ENCODE data around the gene CCL17. TPM values are rescaled to one million over a fixed set of nuclear protein-coding genes. Genes with fewer than 3 reads are reported as not detected.

The CCL17 gene
- total and polyA plus RNA-seq, 2 of the 4 experiments (the other 2 are of a cell fraction) = not detected

- H2AFZ ChIP-seq (replicated peaks; ENCODE audit: low read length, poor library complexity) = no peak overlapping the region
- intact Hi-C loops (cut with micrococcal nuclease) = no loop called here
Observed at GRCh38 chr16:57394444-57394843, 10.1 kb upstream of the CCL17 start.

More at GRCh38 chr16:57394444-57394843, 10.1 kb upstream of the CCL17 start:
- H3K36me3 ChIP-seq (ENCODE audit: control insufficient read depth, insufficient read depth, low read length) = no peaks in the 10 kb centered on the region
- DNase-seq = no peak
- no peak overlapping the region for H3K18ac ChIP-seq (ENCODE audit: low read depth, low read length)
- H3K9me1 ChIP-seq (ENCODE audit: insufficient read depth, low read length) = no peaks in the 10 kb centered on the region
- H2BK5ac ChIP-seq (ENCODE audit: low read depth, low read length, poor library complexity, severe bottlenecking) = no peak overlapping the region
- H3K23ac ChIP-seq (ENCODE audit: low read depth, low read length) = no peak overlapping the region
- no peaks in the 10 kb centered on the region for H4K20me1 ChIP-seq (ENCODE audit: insufficient read depth, low read length)
- H3K4me3 ChIP-seq (ENCODE audit: insufficient read depth, low read depth, low read length) = no peak overlapping the region
- CTCF ChIA-PET = no interaction called here
- H2BK15ac ChIP-seq (ENCODE audit: low read depth, low read length) = no peak overlapping the region
- no peak for ATAC-seq (ENCODE audit: low read depth)
- no peak overlapping the region for H2AK5ac ChIP-seq (ENCODE audit: low read depth, low read length)
- H3K14ac ChIP-seq (replicated peaks; ENCODE audit: low read depth, low read length) = no peak overlapping the region
- H3K27ac ChIP-seq (ENCODE audit: insufficient read depth, low read length) = no peak overlapping the region
- WGBS, 2 experiments (ENCODE audit: extremely low coverage in 2 of 2, insufficient read length in 1 of 2) = 36% methylated on average over 3 of the region's 7 CpGs; no CpG with 5 or more reads in 1 of the 2 experiments
- no peak overlapping the region for H2BK20ac ChIP-seq (ENCODE audit: low read depth, low read length)
- no peak overlapping the region for H4K91ac ChIP-seq (ENCODE audit: insufficient read depth, low read depth, low read length)
- H3K4me2 ChIP-seq (ENCODE audit: low read depth, low read length) = no peak overlapping the region
- no peaks in the 10 kb centered on the region for H3K79me1 ChIP-seq (ENCODE audit: low read depth in 1 of 2, low read length in 2 of 2)
- in situ Hi-C loops (cut with MboI; ENCODE audit: low sequenced_read_pairs) = no loop called here
- peaks cover 3% of the 10 kb centered on the region for H3K9me3 ChIP-seq (ENCODE audit: control insufficient read depth, insufficient read depth, low read length)
- H3K9ac ChIP-seq (ENCODE audit: low read depth, low read length) = no peak overlapping the region
- no peak overlapping the region for H2AK9ac ChIP-seq (replicated peaks; ENCODE audit: low read depth, low read length, poor library complexity)
- H2BK120ac ChIP-seq (ENCODE audit: low read depth, low read length) = no peak overlapping the region
- no TSS peak for BruUV-seq (replicated peaks)
- no peaks in the 10 kb centered on the region for H3K4me1 ChIP-seq (ENCODE audit: control insufficient read depth, insufficient read depth, low read length)
- H3K27me3 ChIP-seq (ENCODE audit: control insufficient read depth, insufficient read depth, low read length) = peaks cover 46% of the 10 kb centered on the region
- H4K8ac ChIP-seq (ENCODE audit: low read depth in 2 of 2, low read length in 2 of 2) = no peak overlapping the region
- POLR2A ChIA-PET (ENCODE audit: unreplicated experiment) = no interaction called here
- no peak overlapping the region for H3K4ac ChIP-seq (ENCODE audit: low read depth, low read length)
- no peak for TF ChIP-seq RCOR1 (IDR thresholded peaks at IDR 0.05; ENCODE audit: insufficient replicate concordance, low read length)
- no peak for TF ChIP-seq ELK1 (IDR thresholded peaks at IDR 0.05; ENCODE audit: borderline replicate concordance, low read depth, low read length)
- TF ChIP-seq CEBPB (IDR thresholded peaks at IDR 0.05; ENCODE audit: low read depth, low read length) = peak; percentile 39; the same call in 1 of the 2 replicates
- dilution Hi-C loops (cut with HindIII; ENCODE audit: low sequenced_read_pairs, unreplicated experiment) = no loop called here
- H4K5ac ChIP-seq (ENCODE audit: low read depth, low read length) = no peak overlapping the region
- no peak overlapping the region for H3K56ac ChIP-seq (ENCODE audit: extremely low read depth, insufficient read depth, low read length)

Data from IMR-90 (cell line).